Skin of body (tissue), 2 donors: ENCODE data around the gene PPIB. TPM values are rescaled to one million over a fixed set of nuclear protein-coding genes. Genes with fewer than 3 reads are reported as not detected.

Source experiments
- DNase-seq: peaks from one replicate; lab custom pipeline; 2025; lab: John Stamatoyannopoulos, UW
- total RNA-seq: library from RNA; depleted of rRNA; stranded (reverse); fragments of >200 nt; gene quantifications from one replicate; pipeline ENCODE4 v1.2.3, GENCODE V29; 2014

The PPIB gene
- 210 TPM for total RNA-seq

GRCh38 chr15:64162869-64163658 is at the start of gene PPIB:
Gene PPIB (minus strand): TSS chr15:64163022. CDS start chr15:64162986, 36 bp downstream.
- DNase-seq: peak; percentile 97

DNA sequence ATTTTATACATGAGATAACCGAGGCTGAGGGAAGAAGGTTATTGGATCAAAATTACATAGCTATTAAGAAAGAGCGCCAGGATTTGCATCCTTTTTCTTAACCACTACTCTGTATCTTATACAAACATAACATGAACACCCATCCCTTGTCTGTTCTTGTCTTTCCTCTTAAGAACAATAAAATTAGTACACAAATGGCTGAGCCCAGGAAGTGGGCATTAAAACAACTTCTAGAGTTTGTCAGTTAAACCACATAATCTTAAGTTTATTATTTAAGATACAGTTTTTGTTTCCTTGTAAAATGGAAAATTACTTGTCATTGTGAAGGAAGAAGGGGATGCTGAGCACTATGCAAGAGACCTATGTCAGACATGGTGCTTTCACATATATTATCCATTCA is 48.9 kb upstream of the PPIB start:
- no peak for DNase-seq

- DNase-seq: no peak
Observed at GRCh38 chr15:64210371-64210770, 47.5 kb upstream of the PPIB start.

DNA sequence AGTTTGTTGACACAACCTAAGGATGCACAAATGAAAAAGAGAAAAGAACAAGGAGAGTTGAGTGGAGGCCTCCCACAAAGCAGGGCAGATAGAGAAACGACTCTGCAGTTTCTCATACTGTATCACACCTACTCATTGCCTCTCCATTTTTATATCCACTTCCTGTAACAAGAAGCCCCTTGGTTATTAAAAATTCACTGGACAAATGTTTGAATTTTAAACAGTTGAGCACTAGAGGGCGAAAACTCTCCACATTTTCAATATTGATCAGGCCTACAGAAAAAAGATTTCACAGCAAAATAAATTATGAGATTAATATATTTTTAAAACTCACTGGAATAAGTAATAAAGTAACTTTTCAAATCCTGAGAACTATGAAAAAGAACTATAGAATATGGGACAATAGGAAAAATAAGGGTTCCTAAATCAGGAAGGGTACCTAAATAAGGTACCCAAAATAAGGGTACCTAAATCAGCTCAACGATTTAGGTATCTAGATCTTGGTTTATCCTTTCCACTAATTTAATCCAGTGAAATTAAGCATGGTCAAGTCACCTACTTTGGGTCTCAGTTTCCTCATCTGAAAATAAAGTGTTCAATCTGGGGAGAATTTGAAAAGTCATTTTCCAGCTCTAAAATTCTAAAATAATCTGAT is 47.0 kb upstream of the PPIB start:
- DNase-seq: peak; percentile 14

- no peak for DNase-seq
Observed at GRCh38 chr15:64205202-64205601, 42.4 kb upstream of the PPIB start.

- DNase-seq: peak; percentile 10
Observed at GRCh38 chr15:64197425-64197824, 34.6 kb upstream of the PPIB start.

- DNase-seq: no peak
Observed at GRCh38 chr15:64193971-64194370, 31.1 kb upstream of the PPIB start.

DNA sequence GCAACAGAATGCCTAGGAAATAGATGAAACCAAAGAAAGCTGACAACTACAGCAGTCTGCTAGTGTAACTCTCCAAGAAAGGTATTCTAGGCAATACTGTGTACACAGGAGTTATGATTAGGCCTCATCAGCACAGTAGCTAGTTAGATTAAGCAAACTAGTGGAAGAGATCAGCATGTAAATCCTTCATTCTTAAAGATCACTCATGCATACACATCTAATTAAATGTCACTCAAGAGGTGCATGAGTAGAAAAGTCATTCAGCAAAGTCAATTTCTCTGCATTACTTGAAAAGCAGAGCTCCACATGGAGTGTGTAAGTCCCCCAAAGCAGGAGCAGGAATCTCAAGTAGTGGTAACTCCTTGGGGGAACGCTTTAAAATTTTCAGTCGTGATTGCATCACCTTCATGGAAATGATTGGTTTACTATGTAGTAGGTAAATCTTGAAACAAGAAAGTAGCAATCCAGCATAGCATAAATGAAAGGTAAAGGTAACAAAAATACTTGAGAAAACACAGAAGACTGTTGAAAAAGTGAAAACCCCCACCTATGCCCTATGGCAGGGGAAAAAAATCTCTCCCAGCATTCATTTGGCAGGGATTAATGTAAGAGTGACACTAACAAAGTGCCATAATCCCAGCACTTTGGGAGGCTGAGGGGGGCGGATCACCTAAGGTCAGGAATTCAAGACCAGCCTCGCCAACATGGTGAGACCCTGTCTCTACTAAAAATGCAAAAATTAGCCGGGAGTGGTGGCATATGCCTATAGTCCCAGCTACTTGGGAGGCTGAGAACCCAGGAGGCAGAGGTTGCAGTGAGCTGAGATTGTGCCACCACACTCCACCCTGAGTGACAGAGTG is 29.4 kb upstream of the PPIB start:
- no peak for DNase-seq

DNA sequence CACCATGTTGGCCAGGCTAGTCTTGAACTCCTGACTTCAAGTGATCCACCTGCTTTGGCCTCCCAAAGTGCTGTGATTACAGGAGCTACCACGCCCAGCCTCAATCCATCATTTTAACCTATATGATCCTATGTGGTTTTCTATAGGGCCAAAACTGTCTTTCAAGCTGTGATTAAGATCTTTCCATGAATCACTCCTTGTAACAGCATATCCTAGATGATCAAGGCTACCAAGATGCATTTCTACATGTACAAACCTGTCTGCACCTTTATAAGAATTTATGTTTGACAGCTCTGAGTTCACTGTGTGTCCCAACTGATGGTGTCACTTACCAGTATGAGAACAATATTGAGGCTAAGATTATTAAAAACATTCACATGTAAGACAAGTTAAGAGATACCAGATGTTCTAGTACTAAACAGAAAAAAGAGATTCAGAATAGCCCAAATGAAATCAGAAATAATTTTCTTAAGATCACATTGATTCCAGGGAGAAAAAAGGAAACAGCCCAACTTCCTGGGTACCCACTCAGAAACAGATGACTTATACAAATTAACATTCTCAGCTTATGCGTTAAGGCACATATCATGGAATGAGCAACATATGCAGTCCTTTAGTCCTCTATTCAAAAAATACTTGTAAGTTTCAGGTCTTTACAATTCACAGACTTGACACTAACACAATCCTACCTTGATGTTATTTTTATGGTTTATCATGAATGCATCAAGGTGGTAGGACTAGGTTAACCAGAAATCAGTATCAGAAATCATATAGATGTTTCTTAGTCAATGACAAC is 24.8 kb upstream of the PPIB start:
- no peak for DNase-seq

DNA sequence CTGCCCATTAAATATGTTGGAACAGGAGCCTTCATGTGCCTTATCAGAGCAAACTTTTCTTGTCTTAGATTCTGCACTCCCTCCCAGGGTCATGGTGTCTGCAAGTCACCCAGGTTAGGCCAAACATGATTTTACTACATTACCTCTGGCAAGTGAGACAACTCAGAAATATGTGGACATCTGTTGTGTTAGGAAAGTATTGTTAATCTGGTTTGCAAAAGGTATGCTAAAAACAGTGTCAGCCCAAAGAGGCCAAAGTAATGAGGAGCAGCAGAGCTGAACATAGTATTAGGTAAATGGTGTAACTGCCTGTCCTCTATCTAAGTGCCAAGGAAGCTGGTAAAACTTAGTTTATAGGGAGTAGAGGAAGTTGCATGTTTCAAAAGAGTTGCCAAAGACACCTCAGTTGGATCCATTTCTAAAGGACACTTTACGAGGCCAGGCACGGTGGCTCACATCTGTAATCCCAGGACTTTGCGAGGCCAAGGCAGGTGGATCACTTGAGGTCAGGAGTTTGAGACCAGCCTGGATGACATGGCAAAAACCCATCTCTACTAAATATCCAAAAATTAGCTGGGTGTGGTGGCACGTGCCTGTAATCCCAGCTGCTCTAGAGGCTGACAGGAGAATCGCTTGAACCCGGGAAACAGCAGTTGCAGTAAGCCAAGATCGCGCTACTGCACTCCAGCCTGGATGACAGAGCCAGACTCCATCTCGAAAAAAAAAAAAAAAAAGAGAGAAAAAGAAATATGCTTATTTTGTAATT is 22.5 kb upstream of the PPIB start:
- DNase-seq: no peak

DNA sequence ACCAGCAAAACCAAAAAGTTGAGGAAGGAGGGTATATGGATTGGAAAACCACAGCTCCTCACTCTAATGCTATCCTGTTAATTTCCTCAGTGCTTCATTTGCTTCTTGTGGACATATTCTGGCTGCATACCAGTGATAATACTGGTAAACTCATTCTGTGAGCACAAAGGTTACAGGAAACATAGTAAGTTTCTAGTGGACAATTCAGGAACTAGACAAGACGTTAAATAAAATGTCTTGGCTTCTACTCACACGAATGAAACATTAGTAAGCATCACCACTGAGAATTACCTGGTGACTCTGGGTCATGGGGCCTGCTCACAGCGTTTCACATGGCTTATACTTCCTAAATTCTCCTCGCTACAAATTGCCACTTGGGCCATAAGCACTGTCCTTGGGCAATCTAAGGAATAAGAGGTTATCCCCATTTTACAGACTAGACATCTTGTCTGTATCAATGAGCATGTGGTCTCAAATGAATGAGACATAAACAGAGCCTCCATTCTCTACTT is 20.1 kb upstream of the PPIB start:
- no peak for DNase-seq

- no peak for DNase-seq
Observed at GRCh38 chr15:64180235-64180824, 17.5 kb upstream of the PPIB start.

DNA sequence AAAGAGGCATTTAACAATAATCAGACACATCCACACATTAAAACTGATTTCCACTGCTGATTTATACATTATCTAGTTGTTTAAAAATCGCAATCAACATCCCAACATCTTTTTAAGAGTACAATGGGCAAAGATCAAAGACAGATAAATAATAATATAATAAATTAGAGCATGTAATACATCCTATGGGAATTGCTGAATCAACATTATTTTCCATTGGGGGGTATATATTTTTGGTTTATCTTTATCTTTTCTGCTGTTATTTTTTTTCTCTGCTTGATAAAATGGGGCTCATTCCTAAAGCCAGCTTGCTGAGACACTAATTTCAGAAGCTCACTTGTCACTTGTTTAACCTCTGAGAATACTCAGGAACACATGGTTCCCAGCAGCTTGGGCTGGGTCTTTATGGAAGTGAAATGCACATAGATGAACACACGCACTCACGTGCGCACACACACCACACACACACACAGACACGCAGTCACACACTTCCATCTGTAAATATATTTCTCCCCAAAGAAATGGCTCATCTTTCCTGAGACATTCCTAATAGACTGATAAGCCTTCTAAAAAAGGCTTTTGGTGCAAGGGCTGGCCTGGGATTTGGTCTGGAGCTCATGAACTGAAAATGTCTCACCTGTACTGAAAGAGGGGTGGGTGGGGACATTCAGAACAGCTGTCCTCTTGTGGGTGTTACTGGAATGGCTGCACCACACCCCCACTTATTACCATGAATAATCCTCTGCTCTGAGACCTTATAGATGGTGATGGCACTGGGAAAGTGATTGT is 3.5 kb upstream of the PPIB start:
- DNase-seq: no peak

GRCh38 chr15:64164436-64164835 is 1.6 kb upstream of the PPIB start:
- no peak for DNase-seq

DNA sequence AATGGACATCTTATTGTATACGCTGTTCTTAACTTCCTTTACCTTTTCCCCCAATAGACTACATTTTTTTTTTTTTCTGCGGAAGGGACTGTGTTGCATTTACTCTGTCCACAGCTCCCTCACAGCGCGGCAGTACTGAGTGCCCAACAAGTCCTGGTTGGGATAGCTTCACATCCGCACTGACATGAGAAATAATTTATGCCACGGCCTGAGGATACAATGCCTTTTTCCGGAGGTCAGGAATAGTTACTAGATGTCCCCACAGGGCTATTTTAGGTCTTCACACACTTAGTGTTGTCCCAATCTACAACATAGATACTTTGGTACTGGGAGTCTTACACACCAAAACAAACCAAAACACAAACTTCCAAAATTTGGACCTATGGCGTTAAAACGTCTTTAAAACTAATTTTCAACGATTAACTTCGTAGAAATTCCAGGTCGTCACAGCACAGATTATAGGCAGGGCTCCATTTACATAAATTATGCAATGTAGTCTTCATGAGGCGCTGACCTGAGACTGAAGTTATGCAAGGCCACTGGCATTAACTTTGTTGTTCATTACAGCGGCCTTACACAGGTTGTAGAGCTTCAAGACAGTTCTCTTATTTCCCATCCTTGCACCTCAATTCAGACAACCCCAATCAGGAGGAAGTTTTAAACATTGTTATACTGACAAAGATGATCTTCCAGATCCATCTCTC is 989 bp upstream of the PPIB start:
- DNase-seq: peak; percentile 73

GRCh38 chr15:64162478-64162868 is 349 bp downstream of the PPIB start:
- peak; percentile 43 for DNase-seq

GRCh38 chr15:64161688-64162477 is 939 bp downstream of the PPIB start:
- DNase-seq: no peak
